Sigmoid colon (tissue), 7 donors: ENCODE results near the gene PEAK1. TPM values are rescaled to one million over a fixed set of nuclear protein-coding genes. Genes with fewer than 3 reads are reported as not detected.

Source experiments
- DNase-seq: peaks from one replicate; pipeline ENCODE4 v3.0.0-alpha.2; 2019
- H3K27ac ChIP-seq, 4 donors: fragments of 200-600 bp; sonication (generic); one replicate each; pipeline ENCODE4 v1.5.1; 2016 to 2019; ENCODE audit warnings: mild to moderate bottlenecking in 1 of 4
- H3K27me3 ChIP-seq, 3 donors: fragments of 200-600 bp; sonication (generic); one replicate each; pipeline ENCODE4 v1.5.1; 2019; ENCODE audit warnings: mild to moderate bottlenecking in 1 of 3
- H3K36me3 ChIP-seq, 4 donors: fragments of 200-600 bp; sonication (generic); one replicate each; pipeline ENCODE4 v1.5.1; 2016 to 2019
- H3K4me1 ChIP-seq, 4 donors: fragments of 200-600 bp; sonication (generic); one replicate each; pipeline ENCODE4 v1.5.1; 2017 to 2019
- H3K4me3 ChIP-seq, 4 donors: fragments of 200-600 bp; sonication (generic); one replicate each; pipeline ENCODE4 v1.5.1; 2017 to 2019; ENCODE audit warnings: mild to moderate bottlenecking in 2 of 4, moderate library complexity in 1 of 4
- H3K9me3 ChIP-seq, 4 donors: fragments of 200-600 bp in 3 of 4; sonication (generic) in 3 of 4; one replicate each; pipeline versions ENCODE4 v1.5.1 to v1.6.1; 2013 to 2019
- EP300 ChIP-seq, 4 donors: sonication (generic); formaldehyde crosslinking; IDR thresholded peaks; one replicate each; pipeline ENCODE4 v1.6.1; 2017; ENCODE audit warnings: antibody characterized with exemption in 4 of 4
- POLR2A ChIP-seq, 2 donors: fragments of 450-650 bp; IDR thresholded peaks; one replicate each; pipeline ENCODE4 v1.6.1; 2016; ENCODE audit warnings: antibody characterized with exemption in 2 of 2, mild to moderate bottlenecking in 2 of 2, moderate library complexity in 2 of 2
- POLR2AphosphoS5 ChIP-seq, 4 donors: sonication (generic); formaldehyde crosslinking; IDR thresholded peaks; one replicate each; pipeline ENCODE4 v1.6.1; 2017; ENCODE audit warnings: antibody characterized with exemption in 4 of 4
- WGBS, 2 donors: extraction: QIAGEN DNeasy Blood & Tissue Kit; methylation state at CpG; one replicate each; pipeline ENCODE4 v1.1.7; 2013; 5-methylcytosine and 5-hydroxymethylcytosine counted together
- intact Hi-C: fragments of 100-400 bp; cut with DNase I; formaldehyde crosslinking; loops from one replicate; pipeline ENCODE4 v1.15.1; 2023
- polyA plus RNA-seq, 3 donors: library from polyadenylated mRNA; stranded (reverse); fragments of 200-250 nt; gene quantifications; one replicate each; pipeline ENCODE4 v1.2.3, GENCODE V29; 2013
- total RNA-seq, 4 donors: library from RNA; depleted of rRNA; stranded (reverse); fragments of >200 nt; gene quantifications; one replicate each; pipeline ENCODE4 v1.1.0, GENCODE V29; 2016
- TF ChIP-seq, protein P1 (sequence below), 4 experiments: fragments of 450-650 bp in 3 of 4; fragments of 200-600 bp in 1 of 4; IDR thresholded peaks; one replicate each; pipeline ENCODE4 v1.5.1; 2016 to 2019; ENCODE audit warnings: antibody characterized with exemption in 4 of 4, mild to moderate bottlenecking in 3 of 4, moderate library complexity in 2 of 4
- donor health status: healthy with polysubstance abuse.
- donor health status: Bipolar disorder and iron deficiency.
- donor health status: healthy.

Gene PEAK1
- total and polyA plus RNA-seq, 7 donors = 3.5 to 59.8 (median 29.3) TPM

DNA sequence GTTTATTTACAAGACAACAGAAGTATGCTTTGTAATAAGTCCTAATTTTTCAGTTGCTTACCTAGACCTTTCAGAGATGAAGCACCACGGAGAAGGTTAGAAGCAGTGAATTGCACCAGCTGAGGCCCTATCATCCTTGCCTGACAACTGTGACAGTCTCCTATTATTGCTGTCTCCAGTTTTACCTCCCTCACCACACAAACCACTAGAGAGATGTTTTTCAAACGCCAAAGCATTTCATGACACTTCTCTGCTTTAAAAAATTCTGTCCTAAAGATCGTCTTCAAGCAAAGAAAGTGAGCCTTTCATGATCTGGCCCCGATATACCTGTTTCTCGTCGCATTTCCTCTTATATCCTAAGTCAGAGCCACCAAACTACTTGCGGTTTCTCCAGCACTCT, 276.7 kb downstream of the PEAK1 start:
- intact Hi-C loops = no loop called here
- peaks cover 0 to 7% (median 0%) of the 10 kb centered on the region in 4 donors for H3K36me3 ChIP-seq
- WGBS, 2 donors = 94 to 98% methylated on average over 7 of the region's 7 CpGs
- no peak overlapping the region for H3K4me3 ChIP-seq
- H3K27ac ChIP-seq = no peak overlapping the region
- peaks cover 0 to 11% (median 2%) of the 10 kb centered on the region in 4 donors for H3K4me1 ChIP-seq
- peaks cover 0 to 4% (median 0%) of the 10 kb centered on the region in 4 donors for H3K9me3 ChIP-seq
- TF ChIP-seq, protein P1, sequence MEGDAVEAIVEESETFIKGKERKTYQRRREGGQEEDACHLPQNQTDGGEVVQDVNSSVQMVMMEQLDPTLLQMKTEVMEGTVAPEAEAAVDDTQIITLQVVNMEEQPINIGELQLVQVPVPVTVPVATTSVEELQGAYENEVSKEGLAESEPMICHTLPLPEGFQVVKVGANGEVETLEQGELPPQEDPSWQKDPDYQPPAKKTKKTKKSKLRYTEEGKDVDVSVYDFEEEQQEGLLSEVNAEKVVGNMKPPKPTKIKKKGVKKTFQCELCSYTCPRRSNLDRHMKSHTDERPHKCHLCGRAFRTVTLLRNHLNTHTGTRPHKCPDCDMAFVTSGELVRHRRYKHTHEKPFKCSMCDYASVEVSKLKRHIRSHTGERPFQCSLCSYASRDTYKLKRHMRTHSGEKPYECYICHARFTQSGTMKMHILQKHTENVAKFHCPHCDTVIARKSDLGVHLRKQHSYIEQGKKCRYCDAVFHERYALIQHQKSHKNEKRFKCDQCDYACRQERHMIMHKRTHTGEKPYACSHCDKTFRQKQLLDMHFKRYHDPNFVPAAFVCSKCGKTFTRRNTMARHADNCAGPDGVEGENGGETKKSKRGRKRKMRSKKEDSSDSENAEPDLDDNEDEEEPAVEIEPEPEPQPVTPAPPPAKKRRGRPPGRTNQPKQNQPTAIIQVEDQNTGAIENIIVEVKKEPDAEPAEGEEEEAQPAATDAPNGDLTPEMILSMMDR (IDR thresholded peaks at IDR 0.05) = no peak
- TF ChIP-seq POLR2A (IDR thresholded peaks at IDR 0.05) = no peak
- TF ChIP-seq POLR2AphosphoS5 (IDR thresholded peaks at IDR 0.05) = no peak
- TF ChIP-seq EP300 (IDR thresholded peaks at IDR 0.05) = no peak
- no peak for DNase-seq
- no peaks in the 10 kb centered on the region for H3K27me3 ChIP-seq

DNA sequence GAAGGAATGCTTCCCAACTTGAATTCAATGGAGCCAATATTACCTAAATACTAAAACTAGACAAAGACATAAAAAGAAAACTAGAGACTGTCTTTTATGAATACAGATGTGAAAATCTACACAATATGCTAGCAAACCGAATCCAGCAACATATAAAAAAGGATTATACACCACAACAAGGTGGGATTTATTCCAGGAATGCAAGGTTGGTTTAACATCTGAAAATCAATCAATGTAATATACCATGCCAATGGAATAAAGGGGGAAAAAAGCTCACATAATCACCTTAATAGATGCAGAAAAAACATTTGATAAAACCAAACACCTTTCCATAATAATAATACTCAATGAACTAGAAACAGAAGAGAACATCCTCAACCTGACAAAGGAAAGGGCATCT, 279.7 kb downstream of the PEAK1 start:
- no peak for DNase-seq
- 93 to 94% methylated on average over 1 of the region's 1 CpG for WGBS, 2 donors
- Histone ChIP-seq H3K36me3 (peaks cover 0 to 7% (median 0%) of the 10 kb centered on the region in 4 donors), H3K27ac (no peak overlapping the region), H3K27me3 (no peaks in the 10 kb centered on the region), H3K4me3 (no peak overlapping the region), H3K4me1 (peaks cover 0 to 10% (median 2%) of the 10 kb centered on the region in 4 donors), H3K9me3 (peaks cover 0 to 4% (median 0%) of the 10 kb centered on the region in 4 donors)
- no peak for TF ChIP-seq EP300 (IDR thresholded peaks at IDR 0.05)
- no peak for TF ChIP-seq POLR2AphosphoS5 (IDR thresholded peaks at IDR 0.05)
- no peak for TF ChIP-seq POLR2A (IDR thresholded peaks at IDR 0.05)
- TF ChIP-seq, protein P1 (IDR thresholded peaks at IDR 0.05) = no peak
- intact Hi-C loops = no loop called here

DNA sequence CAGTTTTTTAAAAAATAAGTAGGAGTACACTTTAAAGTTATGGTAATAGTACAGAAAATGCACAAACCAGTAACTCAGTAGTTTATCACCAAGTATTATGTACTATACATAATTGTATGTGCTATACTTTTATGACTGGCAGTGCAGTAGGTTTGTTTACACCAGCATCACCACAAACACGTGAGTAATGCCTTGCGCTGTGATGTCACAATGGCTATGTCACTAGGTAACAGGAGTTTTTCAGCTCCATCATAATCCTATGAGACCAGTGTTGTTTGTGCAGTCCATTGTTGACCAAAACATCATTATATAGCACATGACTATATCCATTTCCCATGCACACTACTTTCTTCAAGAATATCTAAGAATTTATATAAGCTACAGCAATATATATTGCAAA, 280.6 kb downstream of the PEAK1 start:
- WGBS, 2 donors = 81 to 93% methylated on average over 2 of the region's 2 CpGs
- TF ChIP-seq POLR2A (IDR thresholded peaks at IDR 0.05) (no peak), EP300 (IDR thresholded peaks at IDR 0.05) (no peak), POLR2AphosphoS5 (IDR thresholded peaks at IDR 0.05) (no peak)
- TF ChIP-seq, protein P1 (IDR thresholded peaks at IDR 0.05) = no peak
- H3K4me1 ChIP-seq = peaks cover 0 to 3% (median 0%) of the 10 kb centered on the region in 4 donors
- H3K27me3 ChIP-seq = no peaks in the 10 kb centered on the region
- H3K9me3 ChIP-seq = peaks cover 0 to 4% (median 0%) of the 10 kb centered on the region in 4 donors
- H3K27ac ChIP-seq = no peak overlapping the region
- no peak for DNase-seq
- H3K4me3 ChIP-seq = no peak overlapping the region
- intact Hi-C loops = no loop called here
- peaks cover 0 to 7% (median 0%) of the 10 kb centered on the region in 4 donors for H3K36me3 ChIP-seq

DNA sequence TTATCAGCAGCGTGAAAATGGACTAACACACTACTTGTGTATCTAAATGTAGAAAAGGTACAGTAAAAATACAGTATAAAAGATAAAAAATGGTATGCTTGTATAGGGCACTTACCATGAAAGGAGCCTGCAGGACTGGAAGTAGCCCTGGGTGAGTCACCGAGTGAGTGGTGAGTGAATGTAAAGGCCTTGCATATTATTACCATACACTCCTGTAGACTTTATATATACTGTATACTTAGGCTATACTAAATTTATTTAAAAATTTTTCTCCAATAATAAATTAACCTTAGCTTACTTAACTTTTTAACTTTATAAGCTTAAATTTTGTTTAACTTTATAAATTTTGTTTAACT, 281.8 kb downstream of the PEAK1 start:
- H3K27me3 ChIP-seq = no peaks in the 10 kb centered on the region
- peaks cover 0 to 16% (median 4%) of the 10 kb centered on the region in 4 donors for H3K36me3 ChIP-seq
- no peak for DNase-seq
- intact Hi-C loops = no loop called here
- no peaks in the 10 kb centered on the region for H3K4me1 ChIP-seq
- H3K9me3 ChIP-seq = peaks cover 0 to 4% (median 0%) of the 10 kb centered on the region in 4 donors
- TF ChIP-seq EP300 (IDR thresholded peaks at IDR 0.05) = no peak
- H3K27ac ChIP-seq = no peak overlapping the region
- no peak overlapping the region for H3K4me3 ChIP-seq
- 77 to 89% methylated on average over 2 of the region's 2 CpGs for whole genome bisulfite sequencing, 2 donors

DNA sequence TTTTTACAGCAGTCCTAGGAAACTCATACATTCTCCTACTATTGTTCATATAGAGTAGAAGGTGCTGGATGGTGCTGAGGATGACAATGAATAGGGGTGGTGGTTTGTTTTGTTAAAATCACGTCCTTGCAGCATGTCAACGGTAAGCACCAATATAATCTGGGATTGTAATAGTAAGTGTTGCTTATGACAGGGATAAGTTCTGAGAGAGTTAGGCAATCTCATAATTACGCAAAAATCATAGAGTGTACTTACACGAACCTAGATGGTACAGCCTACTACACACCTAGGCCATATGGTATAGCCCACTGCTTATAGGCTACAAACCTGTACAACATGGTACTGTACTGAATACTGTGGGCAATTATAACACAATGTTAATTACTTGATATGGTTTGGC, 284.7 kb downstream of the PEAK1 start:
- intact Hi-C loops = no loop called here
- DNase-seq = no peak
- TF ChIP-seq POLR2A (IDR thresholded peaks at IDR 0.05) = no peak
- TF ChIP-seq EP300 (IDR thresholded peaks at IDR 0.05) = no peak
- no peak for TF ChIP-seq POLR2AphosphoS5 (IDR thresholded peaks at IDR 0.05)
- TF ChIP-seq, protein P1 (IDR thresholded peaks at IDR 0.05) = no peak
- H3K4me3 ChIP-seq = no peak overlapping the region
- H3K9me3 ChIP-seq = peaks cover 0 to 2% (median 0%) of the 10 kb centered on the region in 4 donors
- H3K27ac ChIP-seq = no peak overlapping the region
- peaks cover 0 to 35% (median 7%) of the 10 kb centered on the region in 4 donors for H3K36me3 ChIP-seq
- 96 to 97% methylated on average over 4 of the region's 4 CpGs for WGBS, 2 donors
- no peaks in the 10 kb centered on the region for H3K4me1 ChIP-seq
- H3K27me3 ChIP-seq = no peaks in the 10 kb centered on the region
